ENCODE measurements around the gene FLOT1. TPM values are rescaled to one million over a fixed set of nuclear protein-coding genes. Genes with fewer than 3 reads are reported as not detected.
"Not testable (repeated sequence)": the region's sequence is repeated elsewhere in the genome, so short reads cannot be mapped to it uniquely, and the experiment has no call there.

FLOT1 gene
- total and polyA plus RNA-seq, 4 donors: 69.4 to 215 (median 157) TPM

- H3K27ac ChIP-seq (ENCODE audit: low read depth, low read length); H3K27me3 ChIP-seq (ENCODE audit: control insufficient read depth, insufficient read depth, low read length); DNase-seq (ENCODE audit: low read depth in 4 of 6, low spot score in 6 of 6); H3K4me3 ChIP-seq (ENCODE audit: low read depth, low read length); H3K9me3 ChIP-seq (ENCODE audit: control insufficient read depth, insufficient read depth, low read length): not testable (repeated sequence)
- H3K4me1 ChIP-seq (ENCODE audit: control insufficient read depth, insufficient read depth, low read length): peaks cover 25% of the 10 kb centered on the region
- WGBS (ENCODE audit: insufficient coverage): 73% methylated on average over 11 of the region's 29 CpGs
- peaks cover 64% of the 10 kb centered on the region for H3K36me3 ChIP-seq (ENCODE audit: control insufficient read depth, insufficient read depth, low read length)
Observed at GRCh38 chr6:30723843-30724741, 18.4 kb downstream of the FLOT1 start.

DNA sequence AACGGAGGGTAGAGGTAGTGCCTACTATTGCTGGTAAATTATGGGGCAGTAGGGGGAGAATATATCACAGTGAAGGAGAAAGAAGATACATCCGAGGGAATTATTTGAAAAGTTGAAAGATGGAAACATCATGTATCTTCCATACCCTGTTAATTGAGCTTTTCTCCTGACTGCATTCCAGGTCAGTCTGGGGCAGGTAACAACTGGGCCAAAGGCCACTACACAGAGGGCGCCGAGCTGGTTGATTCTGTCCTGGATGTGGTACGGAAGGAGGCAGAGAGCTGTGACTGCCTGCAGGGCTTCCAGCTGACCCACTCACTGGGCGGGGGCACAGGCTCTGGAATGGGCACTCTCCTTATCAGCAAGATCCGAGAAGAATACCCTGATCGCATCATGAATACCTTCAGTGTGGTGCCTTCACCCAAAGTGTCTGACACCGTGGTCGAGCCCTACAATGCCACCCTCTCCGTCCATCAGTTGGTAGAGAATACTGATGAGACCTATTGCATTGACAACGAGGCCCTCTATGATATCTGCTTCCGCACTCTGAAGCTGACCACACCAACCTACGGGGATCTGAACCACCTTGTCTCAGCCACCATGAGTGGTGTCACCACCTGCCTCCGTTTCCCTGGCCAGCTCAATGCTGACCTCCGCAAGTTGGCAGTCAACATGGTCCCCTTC is 19.2 kb downstream of the FLOT1 start:
- H3K27ac ChIP-seq (ENCODE audit: low read depth, low read length); H3K27me3 ChIP-seq (ENCODE audit: control insufficient read depth, insufficient read depth, low read length); H3K9me3 ChIP-seq (ENCODE audit: control insufficient read depth, insufficient read depth, low read length); H3K4me3 ChIP-seq (ENCODE audit: low read depth, low read length); DNase-seq (ENCODE audit: low read depth in 4 of 6, low spot score in 6 of 6): not testable (repeated sequence)
- Histone ChIP-seq H3K36me3 (ENCODE audit: control insufficient read depth, insufficient read depth, low read length) (peaks cover 57% of the 10 kb centered on the region), H3K4me1 (ENCODE audit: control insufficient read depth, insufficient read depth, low read length) (peaks cover 30% of the 10 kb centered on the region)
- 75% methylated on average over 14 of the region's 16 CpGs for WGBS (ENCODE audit: insufficient coverage)

GRCh38 chr6:30722280-30723112 is 20.0 kb downstream of the FLOT1 start:
- H3K27ac ChIP-seq (ENCODE audit: low read depth, low read length): peak overlapping the region; percentile 52
- H3K4me1 ChIP-seq (ENCODE audit: control insufficient read depth, insufficient read depth, low read length): peaks cover 36% of the 10 kb centered on the region
- 11% methylated on average over 27 of the region's 27 CpGs for WGBS (ENCODE audit: insufficient coverage)
- H3K36me3 ChIP-seq (ENCODE audit: control insufficient read depth, insufficient read depth, low read length): peaks cover 50% of the 10 kb centered on the region
- H3K27me3 ChIP-seq (ENCODE audit: control insufficient read depth, insufficient read depth, low read length): no peaks in the 10 kb centered on the region
- peak in 3 of 6 donors; percentile 64 to 91 (median 91) for DNase-seq (ENCODE audit: low read depth in 4 of 6, low spot score in 6 of 6)
- no peaks in the 10 kb centered on the region for H3K9me3 ChIP-seq (ENCODE audit: control insufficient read depth, insufficient read depth, low read length)
- H3K4me3 ChIP-seq (ENCODE audit: low read depth, low read length): peak overlapping the region; percentile 82

GRCh38 chr6:30722025-30722279 is 20.5 kb downstream of the FLOT1 start:
- not testable (repeated sequence) for H3K27me3 ChIP-seq (ENCODE audit: control insufficient read depth, insufficient read depth, low read length); H3K9me3 ChIP-seq (ENCODE audit: control insufficient read depth, insufficient read depth, low read length)
- WGBS (ENCODE audit: insufficient coverage): 12% methylated on average over 9 of the region's 10 CpGs
- DNase-seq (ENCODE audit: low read depth in 4 of 6, low spot score in 6 of 6): peak in 1 of 6 donors; percentile 39
- Histone ChIP-seq H3K4me1 (ENCODE audit: control insufficient read depth, insufficient read depth, low read length) (peaks cover 36% of the 10 kb centered on the region), H3K27ac (ENCODE audit: low read depth, low read length) (peak overlapping the region; percentile 93), H3K4me3 (ENCODE audit: low read depth, low read length) (peak overlapping the region; percentile 82), H3K36me3 (ENCODE audit: control insufficient read depth, insufficient read depth, low read length) (peaks cover 45% of the 10 kb centered on the region)

DNA sequence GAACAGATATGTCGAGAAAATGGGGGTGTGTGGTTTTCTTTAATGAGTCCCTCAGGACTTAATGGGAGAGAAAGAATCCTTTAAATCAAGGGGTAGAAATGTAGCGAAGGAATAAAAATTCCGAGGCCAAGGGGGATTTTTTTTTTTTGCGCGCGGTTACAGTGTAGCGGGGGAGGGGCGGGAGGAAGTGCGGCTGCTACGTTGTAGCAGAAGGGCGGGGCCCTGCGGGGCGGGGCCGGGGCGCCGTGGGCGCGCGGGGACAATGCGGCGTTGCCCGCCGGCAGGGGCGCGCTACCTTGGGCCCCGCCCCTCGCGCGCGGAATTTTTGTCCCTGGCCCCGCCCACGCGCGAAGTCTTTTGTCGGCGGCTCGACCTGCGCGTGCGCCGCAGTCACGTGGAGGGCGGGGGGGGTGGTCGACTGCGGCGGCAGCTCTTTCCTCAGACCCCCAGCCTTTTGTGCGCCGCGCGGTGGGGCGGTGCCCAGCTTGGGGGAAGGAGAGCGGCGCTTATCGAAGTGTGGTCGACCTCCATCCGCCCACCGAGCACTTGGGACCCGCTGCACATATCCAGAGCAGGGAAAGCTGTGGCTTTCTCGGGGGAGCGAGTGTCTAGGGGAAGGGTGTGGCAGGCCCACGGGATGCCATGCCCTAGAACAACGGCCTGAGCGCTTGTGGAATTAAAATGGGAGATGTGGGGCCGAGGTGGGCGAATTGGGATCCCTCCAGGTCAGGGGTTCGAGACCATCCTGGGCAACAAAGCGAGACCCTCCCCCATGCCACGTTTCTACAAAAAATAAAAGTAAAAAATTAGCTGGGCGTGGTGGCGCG is 21.1 kb downstream of the FLOT1 start:
- peak in 5 of 6 donors; percentile 72 to 98 (median 90) for DNase-seq (ENCODE audit: low read depth in 4 of 6, low spot score in 6 of 6)
- Histone ChIP-seq H3K36me3 (ENCODE audit: control insufficient read depth, insufficient read depth, low read length) (peaks cover 41% of the 10 kb centered on the region), H3K27me3 (ENCODE audit: control insufficient read depth, insufficient read depth, low read length) (no peaks in the 10 kb centered on the region), H3K27ac (ENCODE audit: low read depth, low read length) (peak overlapping the region; percentile 96), H3K4me1 (ENCODE audit: control insufficient read depth, insufficient read depth, low read length) (peaks cover 40% of the 10 kb centered on the region), H3K9me3 (ENCODE audit: control insufficient read depth, insufficient read depth, low read length) (no peaks in the 10 kb centered on the region), H3K4me3 (ENCODE audit: low read depth, low read length) (peak overlapping the region; percentile 82)
- 1% methylated on average over 65 of the region's 71 CpGs for WGBS (ENCODE audit: insufficient coverage)

- DNase-seq (ENCODE audit: low read depth in 4 of 6, low spot score in 6 of 6): peak in 2 of 6 donors; percentile 85 to 87
- 0% methylated on average over 29 of the region's 29 CpGs for WGBS (ENCODE audit: insufficient coverage)
- H3K4me1 ChIP-seq (ENCODE audit: control insufficient read depth, insufficient read depth, low read length): peaks cover 46% of the 10 kb centered on the region
Observed at GRCh38 chr6:30720738-30721197, 21.7 kb downstream of the FLOT1 start.

DNA sequence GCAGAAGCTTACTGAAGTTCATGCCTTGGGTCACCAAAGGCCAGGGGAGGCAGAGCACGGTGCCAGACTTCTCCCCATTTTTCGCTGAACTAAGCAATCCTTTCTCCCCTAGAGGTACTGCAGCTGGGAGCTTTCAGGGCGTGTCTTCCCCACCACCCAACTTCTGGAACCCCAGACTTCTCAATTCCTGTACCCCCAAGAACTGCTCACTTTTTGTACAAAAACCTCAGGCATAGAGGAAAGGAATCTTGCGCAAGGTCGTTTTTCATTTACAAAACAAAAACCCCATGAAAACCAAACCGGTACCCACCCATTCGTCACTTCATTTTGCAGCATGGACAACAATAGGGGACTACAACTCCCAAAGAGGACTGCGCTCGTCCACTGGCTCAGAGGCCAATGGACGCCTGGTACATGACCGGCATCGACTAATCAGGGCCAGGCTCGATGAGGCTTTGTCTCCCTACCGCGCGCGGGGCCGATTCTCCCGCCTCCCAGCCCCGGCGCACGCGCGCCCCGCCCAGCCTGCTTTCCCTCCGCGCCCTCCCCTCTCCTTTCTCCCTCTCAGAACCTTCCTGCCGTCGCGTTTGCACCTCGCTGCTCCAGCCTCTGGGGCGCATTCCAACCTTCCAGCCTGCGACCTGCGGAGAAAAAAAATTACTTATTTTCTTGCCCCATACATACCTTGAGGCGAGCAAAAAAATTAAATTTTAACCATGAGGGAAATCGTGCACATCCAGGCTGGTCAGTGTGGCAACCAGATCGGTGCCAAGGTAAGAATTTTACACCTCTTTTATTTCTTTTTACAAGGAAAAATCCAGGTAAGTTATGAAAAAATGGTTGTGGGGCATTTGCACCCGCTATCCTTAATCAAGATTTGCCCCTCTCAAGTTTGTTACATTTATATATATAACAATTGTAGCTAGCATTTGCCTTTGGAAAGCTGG is 22.4 kb downstream of the FLOT1 start, which contains the start of gene TUBB:
Gene TUBB, plus strand, starts transcription at position 562 of the 947 bp plus-strand sequence. Its CDS starts 155 bp downstream, at position 717.
- no peaks in the 10 kb centered on the region for H3K27me3 ChIP-seq (ENCODE audit: control insufficient read depth, insufficient read depth, low read length)
- under 1% methylated on average over 34 of the region's 38 CpGs for WGBS (ENCODE audit: insufficient coverage)
- DNase-seq (ENCODE audit: low read depth in 4 of 6, low spot score in 6 of 6): peak; percentile 89 to 99 (median 96)
- H3K9me3 ChIP-seq (ENCODE audit: control insufficient read depth, insufficient read depth, low read length): no peaks in the 10 kb centered on the region
- H3K27ac ChIP-seq (ENCODE audit: low read depth, low read length): peak within 1 kb of the TSS; percentile 96
- H3K4me1 ChIP-seq (ENCODE audit: control insufficient read depth, insufficient read depth, low read length): peaks cover 46% of the 10 kb centered on the region
- peak within 1 kb of the TSS; percentile 81 for H3K4me3 ChIP-seq (ENCODE audit: low read depth, low read length)
- peaks cover 35% of the 10 kb centered on the region for H3K36me3 ChIP-seq (ENCODE audit: control insufficient read depth, insufficient read depth, low read length)

More at GRCh38 chr6:30720738-30721197, 21.7 kb downstream of the FLOT1 start:
- Histone ChIP-seq H3K9me3 (ENCODE audit: control insufficient read depth, insufficient read depth, low read length) (no peaks in the 10 kb centered on the region), H3K36me3 (ENCODE audit: control insufficient read depth, insufficient read depth, low read length) (peaks cover 35% of the 10 kb centered on the region), H3K4me3 (ENCODE audit: low read depth, low read length) (peak overlapping the region; percentile 81), H3K27me3 (ENCODE audit: control insufficient read depth, insufficient read depth, low read length) (no peaks in the 10 kb centered on the region), H3K27ac (ENCODE audit: low read depth, low read length) (peak overlapping the region; percentile 96)

- Histone ChIP-seq H3K36me3 (ENCODE audit: control insufficient read depth, insufficient read depth, low read length) (peaks cover 29% of the 10 kb centered on the region), H3K4me3 (ENCODE audit: low read depth, low read length) (peak overlapping the region; percentile 81), H3K27ac (ENCODE audit: low read depth, low read length) (peak overlapping the region; percentile 96), H3K4me1 (ENCODE audit: control insufficient read depth, insufficient read depth, low read length) (peaks cover 46% of the 10 kb centered on the region), H3K9me3 (ENCODE audit: control insufficient read depth, insufficient read depth, low read length) (no peaks in the 10 kb centered on the region), H3K27me3 (ENCODE audit: control insufficient read depth, insufficient read depth, low read length) (no peaks in the 10 kb centered on the region)
- 4% methylated on average over 7 of the region's 8 CpGs for WGBS (ENCODE audit: insufficient coverage)
- DNase-seq (ENCODE audit: low read depth in 4 of 6, low spot score in 6 of 6): no peak
Observed at GRCh38 chr6:30719356-30719755, 23.1 kb downstream of the FLOT1 start.

All from spinal cord (tissue), 10 donors.